B cell (primary cell): ENCODE results near the gene ASPSCR1. TPM values are rescaled to one million over a fixed set of nuclear protein-coding genes. Genes with fewer than 3 reads are reported as not detected.

Source experiments
- ATAC-seq: fragments of 200-7000 bp; cut with Tn5 transposase; one replicate; pipeline ENCODE4 v1.10.0; 2021; ENCODE audit warnings: low read depth, mild to moderate bottlenecking, moderate number of reproducible peaks, moderate library complexity
- CTCF ChIA-PET: fragments of 350-600 bp; sonication (Branson Sonifier 250); formaldehyde crosslinking; loops from one replicate; lab custom pipeline; 2021; ENCODE audit warnings: antibody characterized with exemption, inconsistent platforms; lab: Charles Lee
- POLR2A ChIA-PET: fragments of 350-600 bp; sonication (Branson Sonifier 250); formaldehyde crosslinking; loops from one replicate; lab custom pipeline; 2021; ENCODE audit warnings: antibody characterized with exemption; lab: Charles Lee
- DNase-seq: peaks from one replicate; pipeline ENCODE4 v3.0.0; 2013
- H2AFZ ChIP-seq: 2 replicates; pipeline ENCODE4 v1.6.1; 2012; ENCODE audit warnings: mild to moderate bottlenecking, low read depth, low read length; ENCODE audit not compliant: insufficient read depth, poor library complexity, severe bottlenecking
- H3K27ac ChIP-seq, 2 donors: 1 replicate in 1 of 2; 2 replicates in 1 of 2; pipeline ENCODE4 v1.5.1; 2012 to 2013; ENCODE audit warnings: low read length in 2 of 2, mild to moderate bottlenecking in 2 of 2, moderate library complexity in 1 of 2
- H3K27me3 ChIP-seq, 4 experiments: fragments of 200-600 bp in 1 of 4; sonication (generic) in 1 of 4; replicated peaks in 1 of 4; 1 replicate in 2 of 4; 2 replicates in 2 of 4; pipeline versions ENCODE4 v1.6.1 to v1.7.0; 2013 to 2016; ENCODE audit warnings: low read length in 3 of 4, mild to moderate bottlenecking in 2 of 4, mixed read lengths in 1 of 4, moderate library complexity in 1 of 4; ENCODE audit not compliant: insufficient read depth in 4 of 4, control insufficient read depth in 3 of 4; ENCODE audit errors: control extremely low read depth in 1 of 4
- H3K36me3 ChIP-seq, 2 experiments: replicated peaks in 1 of 2; 1 replicate in 1 of 2; 2 replicates in 1 of 2; pipeline versions ENCODE4 v1.6.1 to v1.7.1; 2013; ENCODE audit warnings: low read length in 1 of 2; ENCODE audit not compliant: insufficient read depth in 2 of 2, control insufficient read depth in 1 of 2; ENCODE audit errors: control extremely low read depth in 1 of 2, extremely low read depth in 1 of 2
- H3K4me1 ChIP-seq, 2 donors: fragments of 200-600 bp in 1 of 2; sonication (generic) in 1 of 2; 1 replicate in 1 of 2; 2 replicates in 1 of 2; pipeline versions ENCODE4 v1.5.1 to v1.6.1; 2013 to 2017; ENCODE audit warnings: low read length in 2 of 2; ENCODE audit not compliant: control insufficient read depth in 2 of 2, insufficient read depth in 2 of 2
- H3K4me2 ChIP-seq: replicated peaks from 2 replicates; pipeline ENCODE3; 2012; ENCODE audit warnings: mild to moderate bottlenecking, low read depth, low read length; ENCODE audit not compliant: poor library complexity, severe bottlenecking
- H3K4me3 ChIP-seq, 5 experiments: fragments of 200-600 bp in 1 of 5; sonication (generic) in 1 of 5; 1 replicate in 3 of 5; 2 replicates in 2 of 5; pipeline versions ENCODE4 v1.5.1 to v1.7.0; 2011 to 2016; ENCODE audit warnings: low read length in 4 of 5, mild to moderate bottlenecking in 4 of 5, low read depth in 2 of 5, control low read depth in 1 of 5, moderate library complexity in 1 of 5; ENCODE audit not compliant: insufficient read depth in 1 of 5; ENCODE audit errors: control extremely low read depth in 1 of 5, extremely low read depth in 1 of 5
- H3K79me2 ChIP-seq: fragments of 200-600 bp; sonication (generic); one replicate; pipeline ENCODE4 v1.6.0; 2016; ENCODE audit warnings: low read length; ENCODE audit not compliant: control insufficient read depth, insufficient read depth
- H3K9ac ChIP-seq: fragments of 200-600 bp; sonication (generic); 2 replicates; pipeline ENCODE4 v1.6.1; 2017; ENCODE audit warnings: mild to moderate bottlenecking, low read length, moderate library complexity
- H3K9me3 ChIP-seq, 3 donors: one replicate each; pipeline versions ENCODE4 v1.6.1 to v1.7.1; 2013; ENCODE audit warnings: low read length in 2 of 3; ENCODE audit not compliant: control insufficient read depth in 2 of 3, insufficient read depth in 1 of 3; ENCODE audit errors: control extremely low read depth in 1 of 3
- H4K20me1 ChIP-seq: 2 replicates; pipeline ENCODE4 v1.6.0; 2012; ENCODE audit warnings: mild to moderate bottlenecking, low read length; ENCODE audit not compliant: insufficient read depth, control insufficient read depth, poor library complexity, severe bottlenecking
- H3K27ac Mint-ChIP-seq: one replicate; pipeline ENCODE4 v1.8.0; 2021; ENCODE audit warnings: mixed read lengths
- H3K27me3 Mint-ChIP-seq: one replicate; pipeline ENCODE4 v1.8.0; 2021; ENCODE audit warnings: mixed read lengths
- H3K4me1 Mint-ChIP-seq: one replicate; pipeline ENCODE4 v1.8.0; 2021; ENCODE audit warnings: mixed read lengths
- H3K4me3 Mint-ChIP-seq: one replicate; pipeline ENCODE4 v1.8.0; 2021; ENCODE audit warnings: mixed read lengths
- H3K9me3 Mint-ChIP-seq: one replicate; pipeline ENCODE4 v1.8.0; 2022; ENCODE audit warnings: mixed read lengths; ENCODE audit not compliant: insufficient read depth
- CTCF ChIP-seq: fragments of 200-600 bp; IDR thresholded peaks from one replicate; pipeline ENCODE4 v1.8.0; 2022; ENCODE audit warnings: antibody characterized with exemption, mild to moderate bottlenecking
- EZH2 ChIP-seq: IDR thresholded peaks from 2 replicates; pipeline ENCODE4 v1.6.1; 2012; ENCODE audit warnings: borderline replicate concordance, low read depth, mild to moderate bottlenecking, moderate library complexity, low read length; ENCODE audit not compliant: insufficient read depth, poor library complexity, severe bottlenecking
- WGBS: methylation state at CpG from one replicate; pipeline ENCODE4 v1.1.5; 2013; ENCODE audit warnings: missing lambda C conversion rate; ENCODE audit not compliant: insufficient coverage; 5-methylcytosine and 5-hydroxymethylcytosine counted together
- intact Hi-C: fragments of 100-400 bp; cut with micrococcal nuclease; formaldehyde crosslinking; loops from one replicate; pipeline ENCODE4 v1.10.0; 2022
- polyA plus RNA-seq: library from polyadenylated mRNA; depleted of rRNA; stranded (reverse); fragments of >200 nt; gene quantifications from 2 replicates; pipeline ENCODE4 v1.2.3, GENCODE V29; 2012
- total RNA-seq, 2 donors: library from RNA; stranded (reverse); fragments of 120-200 nt in 1 of 2; gene quantifications; 1 replicate in 1 of 2; 2 replicates in 1 of 2; pipeline versions ENCODE4 v1.2.3 to v1.2.4, GENCODE V29; 2013 to 2022

ASPSCR1 gene
- total and polyA plus RNA-seq, 2 donors (not counting 1 experiment from before 2014, with no cell fraction given) = 34.0 to 46.7 TPM

GRCh38 chr17:82020572-82021106 lies 43.2 kb downstream of the ASPSCR1 start:
- Mint-ChIP-seq H3K27ac (no peak overlapping the region), H3K27me3 (no peaks in the 10 kb centered on the region), H3K9me3 (no peaks in the 10 kb centered on the region), H3K4me3 (peak overlapping the region; percentile 16), H3K4me1 (peaks cover 15% of the 10 kb centered on the region)
- no peak overlapping the region for H3K9ac ChIP-seq
- no peaks in the 10 kb centered on the region for H3K9me3 ChIP-seq
- H3K4me1 ChIP-seq = peaks cover 14 to 33% of the 10 kb centered on the region in 2 donors
- H3K79me2 ChIP-seq = peaks cover 23% of the 10 kb centered on the region
- no peak overlapping the region for H2AFZ ChIP-seq
- H3K4me3 ChIP-seq = no peak overlapping the region
- DNase-seq = no peak
- intact Hi-C loops = loop anchor here (1.0 kb wide), 1 partner anchor 61 kb away; no protein-coding TSS in a partner anchor
- peaks cover 0 to 3% of the 10 kb centered on the region in 2 experiments for H3K36me3 ChIP-seq
- peaks cover 25% of the 10 kb centered on the region for H4K20me1 ChIP-seq
- 95% methylated on average over 14 of the region's 14 CpGs for WGBS
- H3K27me3 ChIP-seq = peaks cover 0 to 6% (median 0%) of the 10 kb centered on the region in 4 experiments
- ChIA-PET CTCF (interaction anchor here (0.5 to 7.2 kb wide), 11 partner anchors 10 to 660 kb away, joined by 3 to 91 read pairs (median 3); partner anchors contain the start of genes ASPSCR1 and DCXR), POLR2A (no interaction called here)
- no peak for ATAC-seq
- H3K4me2 ChIP-seq = no peak overlapping the region
- TF ChIP-seq EZH2 = no peak
- no peak for TF ChIP-seq CTCF
- H3K27ac ChIP-seq = no peak overlapping the region
